ENCODE results near the gene MSRB1.
"Not testable (repeated sequence)": the region's sequence is repeated elsewhere in the genome, so short reads cannot be mapped to it uniquely, and the experiment has no call there.

MSRB1 gene

GRCh38 chr16:1915732-1916639, 27.0 kb downstream of the MSRB1 start:
- no peak for DNase-seq (ENCODE audit: low spot score)

- DNase-seq (ENCODE audit: low spot score): no peak
Observed at GRCh38 chr16:1914988-1915387, 28.0 kb downstream of the MSRB1 start.

DNA sequence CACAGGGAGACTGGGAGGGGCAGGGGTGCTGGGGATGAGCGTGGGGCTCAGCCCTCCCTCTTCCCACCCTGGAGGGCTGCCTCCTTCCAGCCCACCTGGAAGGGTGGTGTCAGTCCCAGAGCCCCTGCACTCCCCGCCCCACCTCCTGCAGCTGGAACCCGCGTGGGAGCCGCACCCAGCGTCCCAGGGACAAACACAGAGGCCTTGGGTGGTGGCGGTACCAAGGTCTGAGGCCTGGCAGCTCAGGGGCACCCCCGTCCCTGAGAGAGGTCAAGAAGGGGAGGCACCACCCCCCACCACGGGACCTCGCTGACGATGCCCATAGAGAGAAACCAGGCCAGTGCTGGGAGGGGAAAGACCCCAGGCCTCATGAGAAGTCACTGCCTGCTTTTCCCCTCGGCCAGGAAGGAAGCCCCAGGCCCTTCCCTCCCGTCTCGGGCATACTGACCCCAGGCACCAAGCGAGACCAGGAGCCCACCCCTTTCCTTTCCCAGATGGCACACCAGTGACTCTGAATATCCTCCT, 28.9 kb downstream of the MSRB1 start:
- no peak for DNase-seq (ENCODE audit: low spot score)

- DNase-seq (ENCODE audit: low spot score): no peak
Observed at GRCh38 chr16:1913327-1914083, 29.5 kb downstream of the MSRB1 start.

DNA sequence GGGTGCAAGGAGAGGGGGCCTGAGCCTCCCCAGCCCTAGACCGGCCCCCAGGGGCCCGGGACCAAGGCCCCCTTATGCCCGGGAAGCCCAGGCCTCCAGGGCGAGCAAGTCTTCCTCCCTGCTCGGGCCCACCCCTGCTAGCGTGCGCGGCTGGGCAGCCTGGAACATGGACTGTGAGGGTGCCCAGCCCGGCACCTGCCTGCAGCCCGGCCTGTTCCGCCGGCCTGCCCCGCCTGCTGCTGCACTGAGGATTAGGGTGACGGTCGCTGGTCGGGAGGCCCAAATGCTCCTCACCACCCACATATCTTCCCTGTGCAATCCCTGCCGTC, 30.8 kb downstream of the MSRB1 start:
- DNase-seq (ENCODE audit: low spot score): no peak

GRCh38 chr16:1911467-1912214, 31.4 kb downstream of the MSRB1 start:
- DNase-seq (ENCODE audit: low spot score): no peak

DNA sequence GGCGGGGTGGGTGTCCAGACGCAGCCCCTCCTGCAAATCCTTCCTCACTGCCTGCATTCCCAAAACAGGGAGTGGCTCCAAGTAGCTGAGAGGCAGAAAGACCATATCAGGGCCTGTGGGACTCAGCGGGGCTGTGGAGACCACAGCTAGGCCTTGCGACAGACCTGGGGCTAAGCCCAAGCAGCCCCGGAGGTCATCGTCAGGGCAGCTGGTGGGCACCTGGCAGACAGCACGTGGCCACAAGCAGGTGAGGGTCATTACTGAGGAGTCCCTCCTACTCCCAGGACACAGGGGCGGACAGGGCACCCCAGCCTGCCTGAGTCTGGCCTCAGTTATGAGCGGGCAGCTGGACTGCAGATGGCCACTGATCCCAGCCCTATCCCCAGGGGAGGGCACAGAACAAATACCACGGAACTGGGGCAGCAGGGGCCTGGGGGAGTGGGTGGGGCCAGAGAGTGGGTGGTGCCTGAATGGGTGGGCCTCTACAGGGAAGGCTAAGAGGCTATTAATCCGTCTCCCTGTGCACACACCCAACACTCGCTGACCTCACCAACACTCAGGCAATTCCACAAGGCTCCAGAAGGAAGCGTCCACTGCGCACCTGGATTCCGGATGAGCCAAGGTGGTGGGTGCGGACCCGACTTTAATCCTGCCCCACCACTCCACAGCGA, 33.3 kb downstream of the MSRB1 start:
- DNase-seq (ENCODE audit: low spot score): no peak

GRCh38 chr16:1908983-1909382, 34.0 kb downstream of the MSRB1 start:
- DNase-seq (ENCODE audit: low spot score): no peak

GRCh38 chr16:1908184-1908583, 34.8 kb downstream of the MSRB1 start:
- no peak for DNase-seq (ENCODE audit: low spot score)

GRCh38 chr16:1907226-1907860, 35.7 kb downstream of the MSRB1 start:
- DNase-seq (ENCODE audit: low spot score): no peak

DNA sequence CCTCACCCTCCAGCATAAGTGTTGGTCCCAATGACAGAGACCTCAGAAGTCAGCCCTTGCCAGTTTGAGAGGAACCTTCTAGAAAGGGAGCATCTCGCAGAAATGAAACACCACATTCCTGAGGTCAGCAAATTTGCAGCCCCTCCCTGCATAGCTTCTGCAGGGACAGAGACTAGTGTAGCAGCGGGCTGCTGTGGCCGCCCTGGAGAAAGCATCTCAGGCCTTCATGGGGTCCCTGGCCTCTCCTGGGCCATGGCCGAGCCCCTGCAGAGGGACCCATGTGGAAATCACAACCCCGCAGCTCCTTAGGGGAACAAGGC, 36.2 kb downstream of the MSRB1 start:
- DNase-seq (ENCODE audit: low spot score): no peak

- no peak for DNase-seq (ENCODE audit: low spot score)
Observed at GRCh38 chr16:1906055-1906845, 36.7 kb downstream of the MSRB1 start.

DNA sequence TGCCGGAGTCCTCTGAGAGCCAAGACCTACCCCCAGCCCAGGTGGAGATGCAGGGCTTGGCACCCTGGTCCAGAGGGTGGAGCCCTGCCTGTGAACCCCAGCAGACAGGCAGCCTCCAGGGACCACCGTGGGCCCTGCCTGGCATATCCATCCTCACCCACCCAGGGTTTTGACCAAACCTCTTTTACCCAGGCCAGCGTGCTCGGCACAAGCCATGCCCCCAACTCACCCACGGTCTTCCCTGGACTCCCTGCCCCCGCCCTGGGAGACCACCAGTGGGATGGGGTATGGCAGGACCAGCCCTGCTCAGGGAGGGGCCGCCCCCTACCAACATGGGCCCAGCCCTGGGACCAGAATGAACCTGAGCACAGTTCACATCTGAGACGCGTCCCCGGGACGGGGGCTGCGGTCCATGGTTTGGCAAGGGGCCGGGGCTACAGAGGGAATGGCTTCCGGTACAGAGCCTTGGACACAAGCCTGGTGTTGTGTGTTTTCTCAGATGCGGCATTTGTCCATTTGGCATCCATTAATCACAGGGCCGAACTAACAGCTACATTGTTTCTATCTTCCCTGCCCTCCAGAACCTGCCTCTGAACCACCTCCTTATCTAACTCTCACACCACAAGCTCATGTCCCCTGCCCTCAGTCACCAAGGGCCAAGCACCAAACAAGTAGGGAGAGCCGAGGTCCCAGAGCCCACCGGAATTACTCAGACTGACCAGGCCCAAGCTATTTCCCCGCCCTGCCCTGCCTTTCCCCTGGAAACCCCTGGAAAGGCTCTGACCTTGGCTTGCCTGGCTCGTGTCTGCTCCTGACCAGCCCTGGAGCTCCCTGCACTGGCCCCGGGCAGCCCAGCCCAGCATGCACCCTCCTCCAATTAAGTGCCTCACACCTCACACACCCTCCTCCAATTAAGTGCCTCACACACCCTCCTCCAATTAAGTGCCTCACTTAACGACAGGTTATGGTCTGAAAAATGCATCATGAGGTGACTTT, 38.9 kb downstream of the MSRB1 start:
- DNase-seq (ENCODE audit: low spot score): no peak

GRCh38 chr16:1903220-1903574, 39.8 kb downstream of the MSRB1 start:
- no peak for DNase-seq (ENCODE audit: low spot score)

DNA sequence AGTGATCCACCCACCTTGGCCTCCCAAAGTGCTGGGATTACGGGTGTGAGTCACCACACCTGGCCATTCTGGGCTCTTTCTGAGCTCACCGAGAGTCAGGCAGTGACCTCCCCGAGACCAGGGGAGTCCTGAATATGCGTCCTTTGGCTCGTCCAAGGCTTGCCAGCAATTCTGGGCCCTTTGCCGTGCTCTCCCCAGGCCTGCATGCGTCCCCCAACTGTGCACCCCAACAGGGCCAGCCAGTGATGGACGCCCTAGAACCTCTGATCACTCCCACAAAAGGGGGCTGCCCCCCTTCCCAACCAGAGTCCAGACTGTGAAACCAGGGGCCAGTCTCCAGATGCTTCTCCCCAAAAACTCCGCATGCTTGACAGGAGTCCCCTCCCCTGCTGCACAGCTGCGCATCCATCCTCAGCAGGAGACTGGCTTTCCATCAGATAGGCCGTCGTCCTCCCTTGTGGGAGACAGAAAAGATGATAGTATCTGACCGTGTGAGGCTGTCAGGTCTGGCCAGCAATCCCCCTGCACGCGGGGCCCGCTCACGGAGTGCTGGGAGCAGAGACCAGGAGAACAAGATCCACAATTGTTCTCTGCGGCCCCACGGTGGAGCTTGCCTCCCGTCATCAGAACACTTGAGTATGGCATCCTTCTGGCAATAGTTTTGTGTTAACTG, 40.3 kb downstream of the MSRB1 start:
- DNase-seq (ENCODE audit: low spot score): no peak

DNA sequence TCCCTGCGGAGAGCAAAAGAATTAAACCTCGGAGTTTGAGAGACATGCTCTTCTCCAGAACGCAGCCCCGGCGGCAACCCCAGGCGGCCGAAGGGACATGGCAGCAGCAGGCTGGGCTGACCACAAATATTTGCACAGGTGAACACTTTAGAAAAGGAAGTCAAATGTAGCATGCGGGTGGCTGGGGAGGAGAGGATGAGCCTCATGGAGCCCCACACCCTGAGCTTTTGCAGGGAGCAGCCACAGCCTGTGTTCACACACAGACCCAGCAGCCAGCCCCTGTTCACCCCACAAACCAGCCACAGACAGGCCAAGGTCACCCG, 42.6 kb downstream of the MSRB1 start:
- no peak for DNase-seq (ENCODE audit: low spot score)

DNA sequence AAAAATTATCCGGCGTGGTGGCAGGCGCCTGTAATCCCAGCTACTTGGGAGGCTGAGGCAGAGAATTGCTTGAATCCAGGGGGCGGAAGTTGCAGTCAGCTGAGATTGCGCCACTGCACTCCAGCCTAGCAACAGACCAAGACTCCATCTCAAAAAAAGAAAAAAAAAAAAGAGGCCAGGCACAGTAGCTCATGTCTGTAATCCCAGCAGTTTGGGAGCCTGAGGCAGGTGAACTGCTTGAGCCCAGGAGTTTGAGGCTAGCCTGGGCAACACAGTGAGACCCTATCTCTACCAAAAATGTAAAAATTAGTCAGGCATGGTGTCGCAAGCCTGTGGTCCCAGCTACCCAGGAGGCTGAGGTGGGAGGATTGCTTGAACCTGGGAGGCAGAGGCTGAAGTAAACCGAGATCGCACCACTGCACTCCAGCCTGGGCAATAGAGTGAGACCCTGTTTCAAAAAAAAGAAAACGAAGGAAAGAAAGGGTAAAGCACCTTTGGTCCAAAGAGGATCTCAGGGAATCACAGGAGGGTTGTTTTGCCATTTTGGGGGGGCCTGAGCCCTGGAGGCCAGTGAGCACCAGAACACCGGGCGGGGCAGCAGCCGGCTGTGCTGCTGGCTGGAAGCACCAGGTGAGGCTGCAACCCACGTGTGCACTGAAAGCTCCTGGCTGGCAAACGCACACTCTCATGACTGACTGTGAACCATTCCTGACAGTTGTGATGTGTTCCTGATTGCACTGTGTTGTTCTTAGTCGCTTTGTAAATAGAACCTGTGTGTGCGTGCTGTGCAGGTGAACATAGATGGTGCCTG, 43.2 kb downstream of the MSRB1 start:
- no peak for DNase-seq (ENCODE audit: low spot score)

DNA sequence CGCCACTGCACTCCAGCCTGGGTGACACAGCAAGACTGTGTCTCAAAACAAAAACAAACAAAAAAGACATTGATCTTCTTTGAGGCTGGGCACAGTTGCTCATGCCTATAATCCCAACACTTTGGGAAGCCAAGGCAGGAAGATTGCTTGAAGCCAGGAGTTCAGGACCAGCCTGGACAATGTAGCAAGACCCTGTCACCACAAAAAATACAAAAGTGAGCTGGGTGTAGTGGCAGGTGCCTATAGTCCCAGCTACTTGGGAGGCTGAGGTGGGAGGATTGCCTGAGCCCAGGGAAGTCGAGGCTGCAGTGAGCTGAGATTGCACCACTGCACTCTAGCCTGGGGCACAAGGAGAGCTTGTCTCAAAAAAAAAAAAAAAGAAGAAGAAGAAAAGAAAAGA, 45.3 kb downstream of the MSRB1 start:
- not testable (repeated sequence) for DNase-seq (ENCODE audit: low spot score)

All from kidney capillary endothelial cell (primary cell).